ENCODE results near the gene SERPINA9.

The SERPINA9 gene

GRCh38 chr14:94455928-94456327, 20.1 kb downstream of the SERPINA9 start:
- Histone ChIP-seq H3K27me3 (ENCODE audit: control insufficient read depth, insufficient read depth, low read length) (peaks cover 3% of the 10 kb centered on the region), H3K9ac (ENCODE audit: low read length) (no peak overlapping the region), H3K9me3 (ENCODE audit: control insufficient read depth, low read length) (no peaks in the 10 kb centered on the region), H3K36me3 (ENCODE audit: control insufficient read depth, insufficient read depth, low read length) (no peaks in the 10 kb centered on the region), H3K4me1 (ENCODE audit: control insufficient read depth, insufficient read depth, low read length) (no peaks in the 10 kb centered on the region), H3K4me3 (ENCODE audit: low read length) (no peak overlapping the region)

DNA sequence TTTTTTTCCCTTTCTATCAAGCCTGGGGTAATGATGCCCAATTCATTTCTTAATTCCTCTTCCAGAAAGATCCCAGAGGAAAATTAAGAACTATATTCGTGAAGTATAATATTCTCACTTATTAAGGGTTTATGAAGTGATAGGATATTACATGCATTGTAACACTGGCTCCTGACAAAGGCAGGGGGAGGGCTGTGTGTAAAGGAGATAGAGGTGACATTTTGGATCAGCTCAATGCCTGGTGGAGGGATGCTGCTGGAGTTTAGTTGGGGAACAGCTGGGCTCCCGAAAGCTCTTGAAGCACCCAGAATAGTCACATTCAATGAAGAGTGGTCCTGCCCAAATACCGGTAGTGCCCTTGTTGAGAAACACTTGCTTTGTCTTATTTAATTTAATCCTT, 24.2 kb downstream of the SERPINA9 start:
- no peak overlapping the region for H3K9ac ChIP-seq (ENCODE audit: low read length)
- no peak overlapping the region for H3K4me3 ChIP-seq (ENCODE audit: low read length)
- peaks cover 3% of the 10 kb centered on the region for H3K27me3 ChIP-seq (ENCODE audit: control insufficient read depth, insufficient read depth, low read length)
- no peaks in the 10 kb centered on the region for H3K4me1 ChIP-seq (ENCODE audit: control insufficient read depth, insufficient read depth, low read length)
- no peaks in the 10 kb centered on the region for H3K9me3 ChIP-seq (ENCODE audit: control insufficient read depth, low read length)
- no peaks in the 10 kb centered on the region for H3K36me3 ChIP-seq (ENCODE audit: control insufficient read depth, insufficient read depth, low read length)

GRCh38 chr14:94451091-94451771, 24.8 kb downstream of the SERPINA9 start:
- H3K9ac ChIP-seq (ENCODE audit: low read length): no peak overlapping the region
- H3K36me3 ChIP-seq (ENCODE audit: control insufficient read depth, insufficient read depth, low read length): no peaks in the 10 kb centered on the region
- no peak overlapping the region for H3K4me3 ChIP-seq (ENCODE audit: low read length)
- H3K4me1 ChIP-seq (ENCODE audit: control insufficient read depth, insufficient read depth, low read length): no peaks in the 10 kb centered on the region
- H3K9me3 ChIP-seq (ENCODE audit: control insufficient read depth, low read length): no peaks in the 10 kb centered on the region
- peaks cover 3% of the 10 kb centered on the region for H3K27me3 ChIP-seq (ENCODE audit: control insufficient read depth, insufficient read depth, low read length)

DNA sequence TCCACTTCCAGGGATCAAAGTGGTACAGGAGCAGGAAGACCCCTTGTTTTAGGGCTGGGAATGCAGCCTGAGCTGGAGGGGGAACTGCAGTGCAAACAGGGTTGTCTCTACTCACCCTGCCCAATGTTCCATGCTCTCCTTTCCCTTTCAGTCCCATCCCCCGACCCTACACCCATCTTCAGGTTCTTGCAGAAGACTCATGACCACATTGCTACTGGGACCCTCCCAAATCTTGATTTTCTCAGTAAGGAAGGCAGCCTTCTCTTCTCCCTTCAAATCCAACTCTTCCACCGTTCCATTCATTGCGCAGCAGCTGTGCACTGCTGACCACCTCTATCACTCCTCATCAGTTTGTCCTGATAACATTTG, 25.3 kb downstream of the SERPINA9 start:
- Histone ChIP-seq H3K36me3 (ENCODE audit: control insufficient read depth, insufficient read depth, low read length) (no peaks in the 10 kb centered on the region), H3K9me3 (ENCODE audit: control insufficient read depth, low read length) (no peaks in the 10 kb centered on the region), H3K4me3 (ENCODE audit: low read length) (no peak overlapping the region), H3K9ac (ENCODE audit: low read length) (no peak overlapping the region), H3K27me3 (ENCODE audit: control insufficient read depth, insufficient read depth, low read length) (peaks cover 3% of the 10 kb centered on the region), H3K4me1 (ENCODE audit: control insufficient read depth, insufficient read depth, low read length) (no peaks in the 10 kb centered on the region)

- peaks cover 3% of the 10 kb centered on the region for H3K27me3 ChIP-seq (ENCODE audit: control insufficient read depth, insufficient read depth, low read length)
- no peak overlapping the region for H3K9ac ChIP-seq (ENCODE audit: low read length)
- no peaks in the 10 kb centered on the region for H3K36me3 ChIP-seq (ENCODE audit: control insufficient read depth, insufficient read depth, low read length)
These were observed 26.1 kb downstream of the SERPINA9 start for GRCh38 chr14:94449930-94450329.

DNA sequence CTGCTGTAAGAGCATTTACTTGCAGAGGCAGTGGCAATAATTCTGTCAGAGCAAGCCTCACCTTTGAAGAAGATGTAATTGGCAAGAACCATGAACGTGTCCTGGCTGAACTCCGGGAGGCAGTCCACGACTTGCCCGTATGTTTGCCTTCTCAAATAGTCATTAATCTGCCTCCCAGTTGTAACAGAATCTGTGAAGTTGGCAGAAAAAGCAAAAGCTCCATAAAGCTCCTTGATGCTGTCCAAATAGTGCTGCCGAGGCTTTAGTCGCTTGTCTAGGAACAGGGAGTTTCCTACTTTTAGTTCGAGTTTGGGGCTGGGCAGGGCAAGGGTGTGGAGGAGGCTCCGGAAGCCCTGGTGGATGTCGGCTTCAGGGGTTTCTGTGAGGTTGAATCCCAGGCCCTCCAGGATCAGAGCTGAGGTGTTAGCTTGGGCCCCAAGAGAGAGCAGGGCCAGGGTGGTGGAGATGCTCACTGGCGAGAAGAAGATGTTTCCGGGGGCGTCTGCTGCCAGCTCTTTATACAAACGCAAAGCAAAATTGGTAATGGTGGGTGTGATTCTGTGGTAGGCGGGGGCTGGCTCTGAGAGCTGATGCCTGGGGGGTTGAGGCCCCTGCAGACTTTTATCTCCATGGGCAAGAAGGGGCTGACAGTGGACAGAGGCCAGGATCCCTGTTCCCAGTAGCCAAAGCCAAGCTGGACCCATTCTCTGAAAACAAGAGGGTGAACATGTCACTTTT, 27.8 kb downstream of the SERPINA9 start:
- Histone ChIP-seq H3K36me3 (ENCODE audit: control insufficient read depth, insufficient read depth, low read length) (no peaks in the 10 kb centered on the region), H3K9me3 (ENCODE audit: control insufficient read depth, low read length) (no peaks in the 10 kb centered on the region), H3K9ac (ENCODE audit: low read length) (no peak overlapping the region), H3K27me3 (ENCODE audit: control insufficient read depth, insufficient read depth, low read length) (peaks cover 3% of the 10 kb centered on the region), H3K4me3 (ENCODE audit: low read length) (no peak overlapping the region), H3K4me1 (ENCODE audit: control insufficient read depth, insufficient read depth, low read length) (no peaks in the 10 kb centered on the region)

More at GRCh38 chr14:94449930-94450329, 26.1 kb downstream of the SERPINA9 start:
- no peak overlapping the region for H3K4me3 ChIP-seq (ENCODE audit: low read length)
- H3K4me1 ChIP-seq (ENCODE audit: control insufficient read depth, insufficient read depth, low read length): no peaks in the 10 kb centered on the region
- H3K9me3 ChIP-seq (ENCODE audit: control insufficient read depth, low read length): no peaks in the 10 kb centered on the region

GRCh38 chr14:94447206-94447605, 28.8 kb downstream of the SERPINA9 start:
- H3K9ac ChIP-seq (ENCODE audit: low read length): no peak overlapping the region
- H3K9me3 ChIP-seq (ENCODE audit: control insufficient read depth, low read length): no peaks in the 10 kb centered on the region
- no peak overlapping the region for H3K4me3 ChIP-seq (ENCODE audit: low read length)
- H3K36me3 ChIP-seq (ENCODE audit: control insufficient read depth, insufficient read depth, low read length): no peaks in the 10 kb centered on the region
- H3K27me3 ChIP-seq (ENCODE audit: control insufficient read depth, insufficient read depth, low read length): no peaks in the 10 kb centered on the region
- no peaks in the 10 kb centered on the region for H3K4me1 ChIP-seq (ENCODE audit: control insufficient read depth, insufficient read depth, low read length)

GRCh38 chr14:94446126-94446525, 29.9 kb downstream of the SERPINA9 start:
- no peaks in the 10 kb centered on the region for H3K4me1 ChIP-seq (ENCODE audit: control insufficient read depth, insufficient read depth, low read length)
- H3K9me3 ChIP-seq (ENCODE audit: control insufficient read depth, low read length): no peaks in the 10 kb centered on the region
- no peak overlapping the region for H3K4me3 ChIP-seq (ENCODE audit: low read length)
- H3K36me3 ChIP-seq (ENCODE audit: control insufficient read depth, insufficient read depth, low read length): no peaks in the 10 kb centered on the region
- no peaks in the 10 kb centered on the region for H3K27me3 ChIP-seq (ENCODE audit: control insufficient read depth, insufficient read depth, low read length)
- H3K9ac ChIP-seq (ENCODE audit: low read length): no peak overlapping the region

DNA sequence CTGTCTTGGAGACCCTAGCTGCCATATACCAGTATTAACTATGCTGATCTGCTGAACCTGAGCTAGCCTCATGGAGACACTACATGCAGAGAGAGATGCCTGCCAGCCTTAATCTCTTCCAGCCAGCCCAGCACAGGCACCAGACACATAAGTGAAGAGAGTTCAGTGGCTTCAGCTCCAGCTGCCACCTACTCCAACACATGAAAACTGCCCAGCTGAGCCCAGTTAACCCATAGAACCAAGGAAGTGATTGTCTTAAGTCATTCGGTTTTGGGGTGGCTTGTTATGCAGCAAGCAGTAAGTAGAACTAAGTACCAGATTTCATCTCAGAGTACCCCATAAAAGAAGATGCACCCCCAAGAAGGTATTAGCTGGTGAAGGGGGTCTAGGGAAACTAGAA, 31.0 kb downstream of the SERPINA9 start:
- no peak overlapping the region for H3K4me3 ChIP-seq (ENCODE audit: low read length)
- H3K4me1 ChIP-seq (ENCODE audit: control insufficient read depth, insufficient read depth, low read length): no peaks in the 10 kb centered on the region
- no peaks in the 10 kb centered on the region for H3K36me3 ChIP-seq (ENCODE audit: control insufficient read depth, insufficient read depth, low read length)
- H3K9me3 ChIP-seq (ENCODE audit: control insufficient read depth, low read length): no peaks in the 10 kb centered on the region
- no peak overlapping the region for H3K9ac ChIP-seq (ENCODE audit: low read length)
- no peaks in the 10 kb centered on the region for H3K27me3 ChIP-seq (ENCODE audit: control insufficient read depth, insufficient read depth, low read length)

DNA sequence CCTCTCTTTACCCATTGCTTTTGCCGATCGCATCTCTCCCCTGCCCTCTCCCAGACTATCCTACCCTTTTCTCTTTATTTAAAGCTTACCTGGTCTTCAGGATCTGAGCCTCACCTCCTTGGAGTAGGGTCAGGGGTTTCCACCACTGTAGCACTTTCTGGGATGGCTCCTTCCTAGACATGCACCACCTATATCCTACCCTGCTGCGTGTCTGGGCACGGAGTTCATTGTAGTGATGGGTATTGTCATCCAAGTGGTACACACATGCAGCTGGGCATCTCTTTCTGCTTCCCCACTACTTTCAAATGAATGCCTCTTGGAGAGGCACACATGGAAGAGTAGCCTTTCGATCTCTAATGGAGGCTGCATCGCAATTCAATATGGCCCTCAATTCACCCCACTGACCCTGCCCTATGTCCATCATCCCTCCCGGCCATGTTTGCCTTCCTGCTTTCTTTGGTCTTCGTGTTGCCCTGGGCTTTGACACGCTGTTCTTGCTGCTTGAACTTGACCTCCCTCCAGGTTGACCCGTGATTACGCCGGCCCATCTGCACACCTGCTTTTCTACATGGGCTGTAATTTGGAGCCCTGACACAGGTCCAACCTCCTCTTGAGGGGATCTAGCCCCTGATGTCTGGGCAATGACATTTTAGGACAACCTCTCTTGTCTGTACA, 34.3 kb downstream of the SERPINA9 start:
- no peaks in the 10 kb centered on the region for H3K27me3 ChIP-seq (ENCODE audit: control insufficient read depth, insufficient read depth, low read length)
- H3K9me3 ChIP-seq (ENCODE audit: control insufficient read depth, low read length): no peaks in the 10 kb centered on the region
- H3K36me3 ChIP-seq (ENCODE audit: control insufficient read depth, insufficient read depth, low read length): no peaks in the 10 kb centered on the region
- H3K4me1 ChIP-seq (ENCODE audit: control insufficient read depth, insufficient read depth, low read length): no peaks in the 10 kb centered on the region
- H3K4me3 ChIP-seq (ENCODE audit: low read length): no peak overlapping the region
- H3K9ac ChIP-seq (ENCODE audit: low read length): no peak overlapping the region

DNA sequence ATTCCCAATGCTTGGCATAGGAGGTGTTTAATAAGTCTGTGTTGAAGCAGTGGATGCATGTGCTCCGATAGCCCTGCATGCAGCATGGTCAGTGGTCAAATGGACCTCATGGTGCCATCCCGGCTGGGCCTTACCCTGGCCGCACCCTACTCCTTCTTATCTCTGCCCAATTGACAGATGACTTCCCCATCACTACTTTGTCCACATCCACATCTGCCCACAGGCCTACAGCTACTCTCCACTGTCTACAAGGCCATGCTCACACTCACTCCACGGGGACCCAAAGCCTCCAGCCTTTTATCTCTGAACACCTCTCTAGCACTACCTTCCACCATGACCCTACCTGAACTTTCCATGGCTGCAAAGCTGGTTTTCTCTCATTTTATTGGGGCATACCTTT, 34.9 kb downstream of the SERPINA9 start:
- Histone ChIP-seq H3K27me3 (ENCODE audit: control insufficient read depth, insufficient read depth, low read length) (no peaks in the 10 kb centered on the region), H3K9ac (ENCODE audit: low read length) (no peak overlapping the region), H3K9me3 (ENCODE audit: control insufficient read depth, low read length) (no peaks in the 10 kb centered on the region), H3K4me1 (ENCODE audit: control insufficient read depth, insufficient read depth, low read length) (no peaks in the 10 kb centered on the region), H3K4me3 (ENCODE audit: low read length) (no peak overlapping the region), H3K36me3 (ENCODE audit: control insufficient read depth, insufficient read depth, low read length) (no peaks in the 10 kb centered on the region)

DNA sequence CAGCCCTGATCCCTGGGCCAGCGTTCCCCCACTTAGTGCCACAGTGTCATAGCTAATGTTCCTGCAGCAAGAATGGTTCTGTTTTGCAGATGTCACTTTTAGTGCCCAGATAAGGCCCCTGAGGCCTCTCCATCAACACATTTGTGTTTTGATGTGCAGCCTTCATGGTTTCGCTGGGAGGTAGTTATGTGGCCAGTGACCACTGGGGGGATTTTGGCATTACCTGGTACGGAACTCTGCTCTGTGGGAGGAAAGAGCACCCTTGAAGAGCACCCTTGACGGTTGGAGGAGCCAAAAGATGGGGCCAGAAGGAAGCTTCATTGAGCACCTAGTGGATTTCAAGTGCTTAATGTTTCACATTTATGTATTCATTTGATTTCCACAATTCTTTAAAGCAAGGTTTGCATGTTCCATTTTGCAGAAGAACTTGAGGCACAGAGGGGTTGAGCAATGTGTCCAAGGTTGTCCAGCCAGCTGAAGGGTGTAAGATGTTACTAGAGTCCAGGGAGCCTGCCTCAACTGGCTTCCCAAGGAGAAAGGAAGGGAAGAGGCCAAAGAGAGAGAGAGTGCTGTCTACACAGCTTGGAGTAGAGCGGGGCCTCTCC, 36.4 kb downstream of the SERPINA9 start:
- H3K4me3 ChIP-seq (ENCODE audit: low read length): no peak overlapping the region
- no peaks in the 10 kb centered on the region for H3K4me1 ChIP-seq (ENCODE audit: control insufficient read depth, insufficient read depth, low read length)
- H3K27me3 ChIP-seq (ENCODE audit: control insufficient read depth, insufficient read depth, low read length): no peaks in the 10 kb centered on the region
- H3K9me3 ChIP-seq (ENCODE audit: control insufficient read depth, low read length): no peaks in the 10 kb centered on the region
- no peak overlapping the region for H3K9ac ChIP-seq (ENCODE audit: low read length)
- H3K36me3 ChIP-seq (ENCODE audit: control insufficient read depth, insufficient read depth, low read length): no peaks in the 10 kb centered on the region
